WTC11 (cell line): ENCODE results near the gene KIRREL3. TPM values are rescaled to one million over a fixed set of nuclear protein-coding genes. Genes with fewer than 3 reads are reported as not detected.

Experiments used
- ATAC-seq: fragments of 200-7000 bp; cut with Tn5 transposase; 2 replicates; pipeline ENCODE4 v1.10.0; 2021; ENCODE audit warnings: mild to moderate bottlenecking, moderate library complexity
- CTCF ChIA-PET: fragments of 300-600 bp; sonication (Branson Sonifier 250); formaldehyde crosslinking; loops from one replicate; lab custom pipeline; 2021; ENCODE audit warnings: antibody characterized with exemption; lab: Charles Lee
- POLR2A ChIA-PET: fragments of 350-600 bp; sonication (Branson Sonifier 250); formaldehyde crosslinking; loops from one replicate; lab custom pipeline; 2021; ENCODE audit warnings: antibody characterized with exemption; lab: Charles Lee
- DNase-seq: peaks from one replicate; pipeline ENCODE4 v3.0.0; 2021; ENCODE audit warnings: low spot score
- H3K27ac Mint-ChIP-seq: 2 replicates; pipeline ENCODE4 v1.8.0; 2021; ENCODE audit warnings: mixed read lengths
- H3K27me3 Mint-ChIP-seq: 2 replicates; pipeline ENCODE4 v1.8.0; 2021; ENCODE audit warnings: low read depth, mild to moderate bottlenecking, moderate library complexity, mixed read lengths
- H3K36me3 Mint-ChIP-seq: 2 replicates; pipeline ENCODE4 v1.8.0; 2021; ENCODE audit warnings: mixed read lengths
- H3K4me1 Mint-ChIP-seq: 2 replicates; pipeline ENCODE4 v1.8.0; 2022; ENCODE audit warnings: mixed read lengths
- H3K4me3 Mint-ChIP-seq: 2 replicates; pipeline ENCODE4 v1.8.0; 2021; ENCODE audit warnings: mild to moderate bottlenecking, moderate library complexity, mixed read lengths
- H3K9me3 Mint-ChIP-seq: 2 replicates; pipeline ENCODE4 v1.8.0; 2021; ENCODE audit warnings: mixed read lengths
- AR ChIP-seq: fragments of 250-450 bp; sonication (Bioruptor Pico); IDR thresholded peaks from 2 replicates; pipeline ENCODE4 v1.9.0; 2021; ENCODE audit warnings: mild to moderate bottlenecking
- ATF6 ChIP-seq: sonication (generic); formaldehyde crosslinking; IDR thresholded peaks from 2 replicates; pipeline ENCODE4 v1.8.1; 2023; ENCODE audit warnings: mild to moderate bottlenecking, missing genetic modification reagents
- CREM ChIP-seq: sonication (generic); formaldehyde crosslinking; IDR thresholded peaks from 2 replicates; pipeline ENCODE4 v1.8.1; 2022; ENCODE audit warnings: mild to moderate bottlenecking, missing genetic modification reagents, moderate library complexity
- E2F1 ChIP-seq: sonication (generic); formaldehyde crosslinking; IDR thresholded peaks from 2 replicates; pipeline ENCODE4 v1.8.0; 2022; ENCODE audit warnings: mild to moderate bottlenecking, missing genetic modification reagents
- HMGXB4 ChIP-seq: sonication (generic); formaldehyde crosslinking; IDR thresholded peaks from 2 replicates; pipeline ENCODE4 v1.8.1; 2023; ENCODE audit warnings: mild to moderate bottlenecking, moderate library complexity, missing genetic modification reagents
- KAT7 ChIP-seq: sonication (generic); formaldehyde crosslinking; IDR thresholded peaks from 2 replicates; pipeline ENCODE4 v1.8.1; 2023; ENCODE audit warnings: missing genetic modification reagents, mild to moderate bottlenecking, borderline replicate concordance
- MXD4 ChIP-seq: fragments of 250-450 bp; sonication (Bioruptor Pico); IDR thresholded peaks from 2 replicates; pipeline ENCODE4 v1.8.0; 2021; ENCODE audit warnings: mild to moderate bottlenecking, moderate library complexity, borderline replicate concordance
- NFYB ChIP-seq: sonication (generic); formaldehyde crosslinking; conservative IDR thresholded peaks from 2 replicates; pipeline ENCODE4 v1.8.0; 2022; ENCODE audit warnings: low read depth, missing genetic modification reagents
- PREB ChIP-seq: sonication (generic); formaldehyde crosslinking; IDR thresholded peaks from 2 replicates; pipeline ENCODE4 v1.8.1; 2022; ENCODE audit warnings: mild to moderate bottlenecking, missing genetic modification reagents, moderate library complexity, borderline replicate concordance
- PRRX2 ChIP-seq: fragments of 250-450 bp; sonication (Bioruptor Pico); IDR thresholded peaks from 2 replicates; pipeline ENCODE4 v1.8.0; 2021; ENCODE audit warnings: mild to moderate bottlenecking
- RELA ChIP-seq: sonication (generic); formaldehyde crosslinking; IDR thresholded peaks from 2 replicates; pipeline ENCODE4 v1.8.1; 2022; ENCODE audit warnings: missing genetic modification reagents, mild to moderate bottlenecking, borderline replicate concordance
- SMAD3 ChIP-seq: sonication (generic); formaldehyde crosslinking; IDR thresholded peaks from 2 replicates; pipeline ENCODE4 v1.8.0; 2022; ENCODE audit warnings: missing genetic modification reagents, mild to moderate bottlenecking, borderline replicate concordance
- SOX15 ChIP-seq: fragments of 250-450 bp; sonication (Bioruptor Pico); IDR thresholded peaks from 2 replicates; pipeline ENCODE4 v1.9.0; 2021; ENCODE audit warnings: mild to moderate bottlenecking
- TCF7 ChIP-seq: sonication (generic); formaldehyde crosslinking; IDR thresholded peaks from 2 replicates; pipeline ENCODE4 v1.8.0; 2022; ENCODE audit warnings: mild to moderate bottlenecking, low read depth, missing genetic modification reagents, moderate library complexity
- TEAD1 ChIP-seq: sonication (generic); formaldehyde crosslinking; IDR thresholded peaks from 2 replicates; pipeline ENCODE4 v1.8.0; 2022; ENCODE audit warnings: mild to moderate bottlenecking, missing genetic modification reagents
- USF2 ChIP-seq: sonication (generic); formaldehyde crosslinking; IDR thresholded peaks from 2 replicates; pipeline ENCODE4 v1.8.1; 2023; ENCODE audit warnings: mild to moderate bottlenecking, missing genetic modification reagents, moderate library complexity
- ZBTB21 ChIP-seq: sonication (generic); formaldehyde crosslinking; IDR thresholded peaks from 2 replicates; pipeline ENCODE4 v1.8.1; 2023; ENCODE audit warnings: mild to moderate bottlenecking, missing genetic modification reagents, borderline replicate concordance
- ZNF396 ChIP-seq: fragments of 250-450 bp; sonication (Bioruptor Pico); IDR thresholded peaks from 2 replicates; pipeline ENCODE4 v1.8.0; 2021; ENCODE audit warnings: mild to moderate bottlenecking, moderate library complexity, borderline replicate concordance
- ZNF532 ChIP-seq: fragments of 250-450 bp; sonication (Bioruptor Pico); IDR thresholded peaks from 2 replicates; pipeline ENCODE4 v1.9.0; 2021; ENCODE audit warnings: mild to moderate bottlenecking, borderline replicate concordance
- total RNA-seq: library from RNA; stranded (reverse); gene quantifications from 3 replicates; pipeline ENCODE4 v1.2.3, GENCODE V29; 2021

Gene KIRREL3
- total RNA-seq, 1 experiment from 2014 or later = 0.59 TPM

GRCh38 chr11:126673319-126673718 is 327.3 kb downstream of the KIRREL3 start:
- TF ChIP-seq ATF6 (CRISPR knock-in tag) = no peak
- no peak for TF ChIP-seq RELA
- TF ChIP-seq TCF7 (CRISPR knock-in tag) = no peak
- no peak for TF ChIP-seq TEAD1 (CRISPR knock-in tag)
- no peak for TF ChIP-seq SOX15 (CRISPR knock-in tag)
- TF ChIP-seq PREB (CRISPR knock-in tag) = no peak
- no peak for TF ChIP-seq NFYB (CRISPR knock-in tag)
- no peak for TF ChIP-seq MXD4 (CRISPR knock-in tag)
- no peak for TF ChIP-seq ZNF532 (CRISPR knock-in tag)
- peaks cover 10% of the 10 kb centered on the region for H3K4me1 Mint-ChIP-seq
- no peak overlapping the region for H3K27ac Mint-ChIP-seq
- ChIA-PET POLR2A (no interaction called here), CTCF (interaction anchor here (0.7 to 1.3 kb wide), 3 partner anchors 10 to 87 kb away, joined by 3 read pairs; no protein-coding TSS in a partner anchor)
- no peak overlapping the region for H3K4me3 Mint-ChIP-seq
- H3K9me3 Mint-ChIP-seq = no peaks in the 10 kb centered on the region
- H3K36me3 Mint-ChIP-seq = no peaks in the 10 kb centered on the region
- no peaks in the 10 kb centered on the region; the same call in 1 of the 2 replicates for H3K27me3 Mint-ChIP-seq
- DNase-seq = no peak
- ATAC-seq = no peak

- Mint-ChIP-seq H3K9me3 (no peaks in the 10 kb centered on the region), H3K27ac (no peak overlapping the region), H3K4me3 (no peak overlapping the region), H3K27me3 (peaks cover 9% of the 10 kb centered on the region), H3K4me1 (peaks cover 10% of the 10 kb centered on the region), H3K36me3 (no peaks in the 10 kb centered on the region)
- no peak for TF ChIP-seq SMAD3 (CRISPR knock-in tag)
- no peak for TF ChIP-seq HMGXB4 (CRISPR knock-in tag)
- no peak for TF ChIP-seq E2F1 (CRISPR knock-in tag)
- no peak for TF ChIP-seq USF2 (CRISPR knock-in tag)
- no peak for TF ChIP-seq CREM (CRISPR knock-in tag)
- no peak for TF ChIP-seq PRRX2 (CRISPR knock-in tag)
- TF ChIP-seq ZBTB21 (CRISPR knock-in tag) = no peak
- no peak for TF ChIP-seq KAT7 (CRISPR knock-in tag)
- no peak for TF ChIP-seq ZNF396
- no peak for TF ChIP-seq AR (CRISPR knock-in tag)
- ChIA-PET CTCF (interaction anchor here (1.4 kb wide), 1 partner anchor 47 kb away, joined by 9 read pairs; no protein-coding TSS in a partner anchor), POLR2A (no interaction called here)
- no peak for DNase-seq
- no peak for ATAC-seq
These were observed 331.2 kb downstream of the KIRREL3 start for GRCh38 chr11:126669416-126669815.
